ENCODE data around the gene GOLGA6D.
A peak's percentile ranks its signal among the peaks of the same experiment; 100 is the strongest.
"Not testable (repeated sequence)": the region's sequence is repeated elsewhere in the genome, so short reads cannot be mapped to it uniquely, and the experiment has no call there.

GOLGA6D gene, protein sequence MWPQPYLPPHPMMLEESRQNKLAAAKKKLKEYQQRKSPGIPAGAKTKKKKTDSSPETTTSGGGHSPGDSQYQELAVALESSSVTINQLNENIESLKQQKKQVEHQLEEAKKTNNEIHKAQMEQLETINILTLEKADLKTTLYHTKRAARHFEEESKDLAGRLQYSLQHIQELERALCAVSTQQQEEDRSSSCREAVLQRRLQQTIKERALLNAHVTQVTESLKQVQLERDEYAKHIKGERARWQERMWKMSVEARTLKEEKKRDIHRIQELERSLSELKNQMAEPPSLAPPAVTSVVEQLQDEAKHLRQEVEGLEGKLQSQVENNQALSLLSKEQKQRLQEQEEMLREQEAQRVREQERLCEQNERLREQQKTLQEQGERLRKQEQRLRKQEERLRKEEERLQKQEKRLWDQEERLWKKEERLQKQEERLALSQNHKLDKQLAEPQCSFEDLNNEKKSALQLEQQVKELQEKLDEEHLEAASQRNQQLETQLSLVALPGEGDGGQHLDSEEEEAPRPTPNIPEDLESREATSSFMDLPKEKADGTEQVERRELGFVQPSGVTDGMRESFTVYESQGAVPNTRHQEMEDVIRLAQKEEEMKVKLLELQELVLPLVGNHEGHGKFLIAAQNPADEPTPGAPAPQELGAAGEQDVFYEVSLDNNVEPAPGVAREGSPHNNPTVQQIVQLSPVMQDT

DNA sequence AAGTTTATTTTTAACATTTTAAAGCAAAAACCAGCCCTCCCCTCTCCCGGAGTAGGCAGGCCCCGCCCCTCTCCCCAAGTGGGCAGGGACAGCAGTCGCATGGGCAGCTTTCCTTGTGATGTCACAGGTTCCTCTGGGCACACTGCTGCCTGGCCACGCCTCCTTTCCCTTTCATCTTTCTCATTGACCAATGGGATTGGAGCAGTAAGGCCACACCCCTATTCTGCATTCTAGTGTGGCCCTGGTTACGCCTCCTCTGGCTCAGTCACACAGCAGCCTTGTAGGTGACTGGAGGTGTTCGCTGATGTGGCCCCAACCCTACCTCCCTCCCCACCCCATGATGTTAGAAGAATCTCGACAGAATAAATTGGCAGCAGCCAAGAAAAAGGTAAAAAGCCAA, at the start of gene GOLGA6D:
Gene GOLGA6D (plus strand): TSS at position 264 of the 400 bp plus-strand sequence. CDS start 41 bp downstream, at position 305.
- not testable (repeated sequence) for DNase-seq (ENCODE audit: low spot score)

DNA sequence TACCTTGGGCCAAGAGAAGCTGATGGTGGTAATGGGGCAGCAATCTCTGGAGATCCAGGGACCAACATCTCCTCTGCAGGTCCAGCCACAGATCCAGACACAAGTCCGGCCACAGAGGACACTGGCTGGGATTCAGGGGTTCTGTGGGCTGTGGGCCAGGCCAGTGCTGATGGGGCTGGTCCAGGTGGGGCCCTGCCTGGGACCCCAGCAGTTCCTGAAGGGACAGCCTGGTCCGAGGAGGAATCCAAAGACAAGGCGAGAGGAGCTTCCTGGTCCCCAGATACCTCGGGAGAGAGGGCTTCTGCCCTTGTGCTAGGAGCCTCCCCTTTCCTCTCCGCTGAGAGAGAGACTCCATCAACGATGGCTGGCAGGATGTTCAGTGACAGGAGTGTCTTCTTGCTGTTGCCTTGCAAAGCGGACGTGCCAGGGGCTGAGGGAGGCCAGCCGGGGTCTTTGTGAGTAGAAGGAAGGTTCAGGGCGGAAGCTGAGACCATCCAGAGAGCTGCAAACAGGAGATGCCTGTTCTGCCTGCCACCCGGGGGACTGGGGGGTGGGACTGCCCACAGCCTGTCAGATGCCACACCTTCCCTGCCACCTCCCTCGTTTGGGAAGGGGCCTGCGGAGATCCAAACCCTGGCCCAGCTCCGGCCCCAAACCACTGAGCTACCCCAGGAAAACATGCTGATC, 49.0 kb upstream of the GOLGA6D start:
- no peak for DNase-seq (ENCODE audit: low spot score)

DNA sequence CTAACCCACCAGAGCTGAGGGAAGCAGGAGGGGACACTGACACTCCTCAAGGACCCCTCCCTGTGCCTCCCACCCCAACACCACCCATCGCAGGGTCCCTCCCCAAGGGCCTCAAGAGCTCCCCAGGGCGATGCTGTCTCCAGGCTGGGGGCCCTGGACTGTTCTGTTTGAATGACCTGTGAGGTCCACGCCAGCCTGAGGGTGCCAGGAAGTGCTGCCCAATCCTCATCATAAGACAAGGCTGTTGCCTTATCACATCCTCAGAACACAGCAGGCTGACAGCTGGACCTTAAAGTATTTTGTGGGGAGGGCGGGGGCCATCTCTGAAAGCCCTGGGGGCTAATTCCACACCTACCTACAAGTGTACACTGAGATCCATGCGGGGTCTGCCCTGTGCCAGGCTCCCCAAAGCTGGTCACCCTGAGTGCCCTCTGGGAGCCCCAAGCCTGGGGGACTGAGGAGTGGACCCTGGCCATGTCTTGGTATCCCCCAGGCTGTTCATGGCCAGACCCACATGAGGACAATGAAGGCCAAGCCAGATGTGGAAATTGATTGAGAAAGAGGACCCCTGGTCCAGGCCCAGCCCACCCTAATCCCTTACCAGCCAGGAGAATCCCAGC, 48.3 kb upstream of the GOLGA6D start:
- DNase-seq (ENCODE audit: low spot score): no peak

DNA sequence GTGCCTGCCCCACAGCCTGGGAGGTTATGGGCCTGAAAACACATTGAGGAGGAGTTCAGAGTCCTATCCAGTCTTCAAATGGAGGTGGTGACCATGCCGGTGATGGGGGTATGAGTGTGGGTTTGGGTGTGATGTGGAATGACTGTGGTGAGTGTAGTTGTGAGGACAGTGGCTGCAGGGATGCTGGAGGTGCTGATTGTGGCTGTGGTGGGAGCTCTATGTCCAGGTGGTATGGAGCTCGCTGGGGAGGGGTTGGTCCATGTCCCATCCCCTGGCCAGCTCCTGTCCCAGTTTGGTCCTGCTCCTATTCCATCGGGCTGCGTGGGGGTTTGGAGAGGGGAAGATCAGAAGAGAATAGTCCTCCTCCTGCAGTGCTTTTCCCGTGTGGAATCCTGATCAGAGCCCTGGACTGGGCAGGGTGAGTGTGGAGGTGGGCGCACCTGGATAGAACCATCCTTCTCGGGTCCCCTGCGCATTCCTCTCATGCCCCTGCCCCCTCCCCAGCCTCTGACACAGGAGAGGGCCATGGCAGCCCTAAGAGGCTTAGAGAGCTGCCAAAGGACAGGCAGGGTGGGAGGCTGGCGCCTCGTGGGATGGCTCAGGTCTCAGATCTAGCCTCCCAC, 47.5 kb upstream of the GOLGA6D start:
- no peak for DNase-seq (ENCODE audit: low spot score)

DNA sequence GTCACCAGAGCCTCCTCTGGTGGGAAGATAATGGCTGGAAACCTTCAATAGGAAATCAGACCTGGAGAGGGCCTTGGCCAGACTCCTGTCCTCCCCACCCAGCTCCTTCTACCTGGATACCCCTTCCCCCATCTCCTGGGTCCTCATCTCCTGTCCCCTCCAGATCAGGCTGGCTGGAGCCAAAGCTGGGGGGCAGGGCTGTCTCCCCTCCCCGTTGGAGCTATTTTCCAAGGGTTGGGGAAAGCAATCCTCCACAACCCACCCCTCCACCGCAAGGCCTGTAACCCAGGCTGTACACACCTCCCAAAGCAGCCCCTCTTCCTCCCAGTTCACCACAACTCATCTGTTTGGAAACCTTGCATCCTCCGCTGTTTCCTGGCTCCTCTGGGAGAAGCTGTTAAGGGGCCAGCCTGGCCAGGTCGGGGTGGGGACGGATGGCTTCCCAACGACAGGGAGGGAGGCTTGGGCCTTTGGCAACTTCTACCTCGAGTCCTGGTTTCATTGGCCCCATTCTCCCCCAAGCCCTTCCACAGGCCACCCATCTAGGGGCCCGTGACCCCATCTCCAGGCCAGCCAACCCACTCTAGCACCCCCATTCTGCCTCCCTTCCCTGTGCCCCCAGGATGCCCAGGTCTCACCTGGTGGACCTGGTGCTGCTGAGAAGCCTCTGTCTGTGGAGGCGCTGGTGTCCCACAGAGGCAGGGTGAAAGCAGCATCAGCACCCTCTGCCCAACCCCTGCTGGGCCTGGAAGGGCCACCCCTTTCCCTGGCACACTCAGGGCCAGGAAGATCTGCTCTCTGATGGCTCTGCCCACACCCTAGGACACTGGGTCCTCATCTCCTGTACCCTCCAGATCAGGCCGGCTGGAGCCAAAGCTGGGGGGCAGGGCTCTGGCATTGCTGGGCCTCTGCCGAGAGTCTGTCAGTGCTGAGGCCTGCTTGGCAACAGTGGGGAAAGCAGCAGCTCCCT, 46.6 kb upstream of the GOLGA6D start:
- DNase-seq (ENCODE audit: low spot score): no peak

DNA sequence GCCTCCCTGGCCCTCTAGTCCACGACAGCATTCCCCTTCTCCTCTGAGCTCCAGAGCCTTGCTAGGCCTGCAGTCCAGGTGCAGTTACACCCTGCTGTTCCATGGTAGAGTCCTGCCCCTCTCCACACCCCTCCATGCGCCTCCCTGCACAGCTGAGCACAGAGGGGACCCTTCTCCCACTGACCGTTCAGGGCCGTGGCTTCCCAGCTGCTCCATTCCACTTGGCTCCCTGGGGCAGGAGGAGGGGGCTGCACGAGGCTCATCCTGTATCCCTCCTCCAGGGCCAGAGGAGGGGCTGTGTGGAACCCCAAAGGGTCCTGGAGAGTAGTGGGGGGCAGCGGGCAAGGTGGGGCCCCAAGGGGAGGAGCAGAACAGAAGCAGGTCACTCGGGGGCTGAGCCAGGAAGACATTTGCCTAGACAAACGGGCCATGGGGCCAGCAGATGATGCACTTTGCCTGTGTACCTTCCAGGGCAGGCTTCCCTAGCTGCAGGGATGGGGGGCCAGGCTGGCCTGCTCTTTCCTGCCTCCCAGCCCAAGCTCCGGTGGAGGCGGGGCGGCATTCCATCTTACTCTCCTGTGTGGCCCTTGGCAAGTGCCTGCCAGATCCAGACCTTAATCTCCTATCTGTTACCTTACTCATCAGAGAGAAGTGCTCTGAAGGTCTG, 45.2 kb upstream of the GOLGA6D start:
- no peak for DNase-seq (ENCODE audit: low spot score)

DNA sequence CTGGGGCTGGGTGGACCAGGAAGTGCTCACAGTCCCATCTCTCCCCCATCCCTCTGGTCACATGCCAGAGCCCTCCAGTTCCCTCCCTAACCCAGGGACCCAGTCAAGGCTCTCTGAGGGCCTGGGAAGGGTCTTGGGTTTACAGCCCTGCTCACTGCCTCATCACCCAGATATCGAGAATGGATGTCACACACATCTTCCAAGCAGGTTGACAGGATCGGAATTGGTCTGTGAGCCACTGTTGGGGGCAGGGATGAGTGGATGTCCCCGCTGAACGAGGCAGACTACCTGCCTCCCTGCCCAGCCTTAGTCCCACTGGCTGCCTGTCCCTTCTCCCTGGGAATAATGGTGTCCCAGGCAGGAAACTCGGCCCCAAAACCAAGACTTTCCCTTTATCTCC, 44.5 kb upstream of the GOLGA6D start:
- DNase-seq (ENCODE audit: low spot score): no peak

DNA sequence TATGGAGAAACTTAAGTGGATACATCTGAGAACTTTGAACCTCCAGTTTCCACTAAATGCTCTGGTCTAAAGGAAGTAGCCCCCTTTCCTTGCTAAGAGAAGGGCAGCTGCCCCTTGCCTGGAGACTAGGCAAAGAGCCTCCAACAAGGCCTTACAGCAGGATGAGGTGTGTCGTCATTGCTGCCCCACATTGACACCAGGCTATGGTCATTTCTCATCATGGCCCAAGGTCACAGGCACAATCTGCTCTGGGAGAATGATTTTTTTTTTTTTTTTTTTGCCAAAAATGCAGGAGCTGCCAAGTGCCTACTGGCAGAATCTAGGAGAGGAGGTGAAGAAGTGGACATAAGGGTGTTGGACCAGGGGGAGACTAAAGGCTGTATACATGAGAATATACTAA, 36.9 kb upstream of the GOLGA6D start:
- not testable (repeated sequence) for DNase-seq (ENCODE audit: low spot score)

DNA sequence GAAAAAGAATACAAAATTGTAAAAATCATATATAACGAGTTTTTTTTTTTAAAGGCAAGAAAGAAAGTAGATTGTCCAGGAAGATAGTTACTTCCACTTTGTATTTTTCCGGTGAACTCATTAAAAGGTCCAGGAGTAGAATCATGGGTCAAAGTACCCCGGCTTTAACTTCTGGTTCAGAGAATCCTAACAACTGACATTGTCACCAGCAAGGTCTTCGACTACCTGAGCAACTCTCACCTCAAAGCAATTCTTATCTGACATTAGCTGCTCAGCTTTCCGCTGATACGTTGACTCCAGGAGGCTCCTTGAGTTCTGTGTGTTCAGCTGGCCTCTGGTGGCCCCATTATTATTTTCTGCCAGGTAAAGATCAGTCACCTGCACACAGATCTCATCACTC, 33.6 kb upstream of the GOLGA6D start:
- not testable (repeated sequence) for DNase-seq (ENCODE audit: low spot score)

DNA sequence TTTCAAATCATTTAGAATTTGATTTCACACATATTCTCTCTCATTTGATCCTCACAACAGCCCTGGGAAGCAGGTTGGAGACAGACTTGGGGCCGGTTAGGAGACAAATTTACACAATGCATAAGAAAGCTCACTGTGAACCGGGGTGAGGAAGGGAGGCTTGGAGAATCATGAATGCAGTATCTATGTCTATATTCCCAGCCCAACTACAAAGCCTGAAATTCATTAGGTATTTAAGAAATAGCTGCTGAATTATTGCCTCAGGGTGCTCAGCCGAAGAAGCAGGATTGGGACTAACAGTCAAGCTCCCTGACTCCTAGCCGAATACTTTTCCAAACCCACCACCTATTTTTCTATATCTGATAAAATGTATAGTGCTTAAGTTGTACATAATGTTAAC, 32.9 kb upstream of the GOLGA6D start:
- no peak for DNase-seq (ENCODE audit: low spot score)

DNA sequence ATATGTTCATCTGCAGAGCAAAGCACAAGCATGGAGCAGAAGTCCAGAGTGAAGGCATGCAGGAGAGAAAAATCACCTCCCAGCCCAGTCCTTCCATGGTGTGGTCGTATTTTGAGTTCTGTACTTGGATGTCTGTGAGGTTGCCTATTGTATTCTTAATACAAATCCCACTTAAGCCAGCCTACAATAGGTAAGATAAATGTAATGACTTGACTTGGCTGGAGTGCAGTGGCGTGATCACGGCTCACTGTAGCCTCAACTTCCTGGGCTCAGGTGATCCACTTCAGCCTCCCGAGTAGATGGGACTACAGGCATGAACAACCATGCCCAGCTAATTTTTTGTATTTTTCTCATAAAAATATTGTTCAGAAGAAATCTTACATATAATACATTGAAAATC, 31.3 kb upstream of the GOLGA6D start:
- DNase-seq (ENCODE audit: low spot score): not testable (repeated sequence)

DNA sequence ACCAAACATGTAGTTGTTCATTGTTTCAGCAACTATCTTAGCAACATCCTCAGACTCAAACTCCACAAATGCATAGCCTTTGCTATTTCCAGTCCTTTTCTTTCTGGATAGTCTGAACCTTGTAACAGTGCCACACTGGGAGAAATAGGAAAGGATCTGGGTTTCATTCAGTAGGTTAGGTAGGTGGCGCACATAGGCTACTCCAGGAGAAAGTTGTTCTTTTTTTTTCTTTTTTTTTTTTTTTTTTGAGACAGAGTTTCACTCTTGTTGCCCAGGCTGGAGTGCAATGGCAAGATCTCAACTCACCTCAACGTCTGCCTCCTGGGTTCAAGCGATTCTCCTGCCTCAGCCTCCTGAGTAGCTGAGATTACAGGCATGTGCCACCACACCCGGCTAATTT, 30.4 kb upstream of the GOLGA6D start:
- DNase-seq (ENCODE audit: low spot score): not testable (repeated sequence)

DNA sequence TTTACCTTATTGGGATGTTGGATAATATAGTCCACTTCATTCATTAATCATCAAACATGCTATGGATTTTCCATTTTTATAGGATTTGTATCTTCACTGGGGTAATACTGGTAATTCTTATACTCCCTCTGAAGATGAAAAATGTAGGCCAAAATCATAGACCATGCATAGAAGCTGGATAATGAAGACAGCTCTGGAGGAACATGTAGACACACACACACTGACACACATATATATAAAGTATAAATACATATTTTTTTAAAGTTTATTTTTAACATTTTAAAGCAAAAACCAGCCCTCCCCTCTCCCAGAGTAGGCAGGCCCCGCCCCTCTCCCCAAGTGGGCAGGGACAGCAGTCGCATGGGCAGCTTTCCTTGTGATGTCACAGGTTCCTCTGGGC, 24.6 kb upstream of the GOLGA6D start, which contains the start of gene GOLGA6C:
Gene GOLGA6C (plus strand): TSS at position 301 of the 400 bp plus-strand sequence. CDS start 265 bp downstream, outside the sequence.
- not testable (repeated sequence) for DNase-seq (ENCODE audit: low spot score)

DNA sequence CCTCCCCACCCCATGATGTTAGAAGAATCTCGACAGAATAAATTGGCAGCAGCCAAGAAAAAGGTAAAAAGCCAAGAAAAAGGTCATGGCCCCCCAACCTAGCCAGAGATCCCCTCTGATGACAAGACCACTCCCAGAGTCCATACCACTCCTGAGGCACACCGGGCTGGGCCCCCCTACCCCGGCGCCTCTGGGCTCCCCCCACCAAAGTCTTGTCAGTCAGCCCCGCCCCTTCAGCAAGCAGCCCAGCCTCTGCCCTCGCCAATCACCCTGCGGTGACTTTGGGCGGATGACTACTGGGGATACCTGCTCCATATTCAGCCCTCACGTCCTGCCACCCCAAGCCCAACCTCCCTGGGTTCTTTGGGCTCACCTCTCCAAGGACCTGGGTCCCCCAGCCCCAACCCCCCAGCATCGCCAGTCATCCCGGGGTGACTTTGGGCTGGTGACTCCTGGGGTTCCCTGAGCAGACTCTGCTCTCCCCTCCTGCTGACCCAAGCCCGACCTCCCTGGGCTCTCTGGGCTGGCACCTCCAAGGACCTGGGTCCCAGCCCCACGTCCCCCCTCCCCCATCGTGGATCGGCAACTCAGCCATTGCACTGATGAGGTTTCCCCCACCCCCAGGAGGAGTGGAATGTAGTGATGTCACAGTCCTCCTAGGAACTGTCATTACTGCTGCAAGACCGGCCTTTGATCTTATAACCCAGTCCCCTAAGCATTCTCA, 23.9 kb upstream of the GOLGA6D start:
- not testable (repeated sequence) for DNase-seq (ENCODE audit: low spot score)

DNA sequence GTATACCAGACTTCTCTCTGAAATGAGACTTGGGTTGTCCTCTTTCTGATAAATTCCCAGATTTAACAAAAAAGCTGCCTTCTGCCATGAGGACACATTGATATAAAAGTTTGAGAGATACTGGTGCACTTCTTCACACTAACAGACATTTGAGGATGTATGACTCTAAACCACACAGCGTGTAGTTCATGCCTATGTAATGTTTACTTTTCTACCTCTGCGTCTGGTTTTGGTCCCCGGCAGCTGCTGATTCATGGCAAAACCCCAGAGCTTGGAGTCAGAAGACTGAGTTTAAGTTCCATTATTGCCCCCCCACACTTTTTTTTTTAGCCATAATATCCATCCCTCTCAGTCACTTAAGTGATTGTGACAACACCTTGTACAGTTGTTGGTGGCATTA, 22.8 kb upstream of the GOLGA6D start:
- not testable (repeated sequence) for DNase-seq (ENCODE audit: low spot score)

DNA sequence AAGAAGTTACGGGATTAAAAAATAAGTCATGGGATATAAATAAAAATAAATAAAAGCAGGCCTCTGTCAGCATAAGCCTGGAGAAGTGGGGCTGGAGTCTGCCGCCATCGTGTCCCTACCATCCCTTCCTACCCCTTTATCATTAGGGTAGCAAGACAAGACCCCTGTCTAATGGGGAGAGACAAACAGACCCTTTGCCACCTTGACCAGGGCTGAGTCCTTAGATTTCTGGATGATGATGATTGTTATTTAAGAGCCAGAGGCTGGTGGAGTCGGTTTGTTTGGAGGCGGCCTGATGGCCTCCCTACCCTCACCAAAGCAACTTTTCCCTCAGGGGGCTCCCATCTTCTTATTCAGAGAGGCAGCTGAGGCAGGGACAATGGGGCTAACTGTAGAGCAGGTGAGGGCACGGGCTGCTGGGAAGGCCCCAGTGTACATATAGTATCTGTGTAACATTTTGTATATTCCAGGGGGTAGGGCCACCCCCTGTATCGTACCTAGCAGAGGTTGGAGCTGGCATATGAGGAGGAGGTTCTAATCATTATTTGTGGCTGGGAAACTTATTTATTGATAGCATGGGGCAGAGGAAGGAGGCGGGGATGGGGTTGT, 8.8 kb upstream of the GOLGA6D start:
- not testable (repeated sequence) for DNase-seq (ENCODE audit: low spot score)

DNA sequence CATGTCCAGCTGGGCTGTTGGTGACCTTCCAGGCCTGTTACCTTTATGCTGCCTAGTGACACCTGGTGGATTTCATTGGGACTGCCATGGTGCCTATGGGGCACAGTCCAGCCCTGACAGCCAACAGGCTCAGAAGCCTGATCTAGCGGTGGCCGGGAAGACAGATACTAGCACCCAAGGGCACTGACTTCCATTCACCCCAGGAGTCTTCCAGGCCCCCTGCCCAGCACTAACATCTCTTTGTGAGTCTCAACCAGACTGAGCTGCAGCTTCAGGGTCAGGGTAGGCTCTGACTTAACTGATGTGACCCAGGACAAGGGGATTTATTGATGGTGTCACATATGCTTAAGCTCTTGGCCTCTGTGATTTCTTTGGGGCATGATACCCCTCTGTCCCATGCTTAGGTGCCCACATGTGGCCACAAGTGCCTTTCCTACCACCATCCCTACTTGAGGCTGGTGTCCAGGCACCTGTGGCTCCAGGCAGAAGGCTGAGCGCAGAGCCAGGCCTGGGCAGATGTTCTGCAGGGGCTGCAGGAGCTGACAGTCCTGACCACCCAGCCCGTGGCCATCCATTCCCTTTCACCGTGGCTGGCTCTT, 8.0 kb upstream of the GOLGA6D start:
- peak; percentile 12 for DNase-seq (ENCODE audit: low spot score)

DNA sequence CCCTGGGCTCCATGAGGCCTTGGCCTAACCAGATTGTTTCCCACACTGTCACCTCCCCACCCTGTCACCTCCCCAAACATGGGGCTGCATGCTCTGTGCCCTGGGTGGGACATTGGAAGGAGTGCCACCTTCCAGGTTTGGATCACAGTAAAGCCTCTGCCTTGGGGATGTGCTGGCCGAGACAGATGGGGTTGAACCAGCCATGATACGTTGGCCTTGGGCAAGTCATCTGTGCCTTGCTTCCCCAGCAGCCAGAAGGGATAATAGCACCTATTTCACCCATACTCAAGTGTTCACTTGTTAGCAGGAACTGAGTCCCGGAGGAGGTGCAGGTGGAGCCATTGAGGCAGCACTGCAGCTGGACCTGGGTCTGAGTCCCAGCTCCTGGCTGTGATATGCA, 7.0 kb upstream of the GOLGA6D start:
- DNase-seq (ENCODE audit: low spot score): not testable (repeated sequence)

Data from SW480 (cell line).